ENCODE data around the gene CTIF. TPM values are rescaled to one million over a fixed set of nuclear protein-coding genes. Genes with fewer than 3 reads are reported as not detected.
A peak's percentile ranks its signal among the peaks of the same experiment; 100 is the strongest.
"Not testable (repeated sequence)": the region's sequence is repeated elsewhere in the genome, so short reads cannot be mapped to it uniquely, and the experiment has no call there.

Gene CTIF
- total RNA-seq, 1 donor from 2014 or later, result 81.9 TPM

GRCh38 chr18:48703418-48703817 is 164.6 kb downstream of the CTIF start:
- DNase-seq (ENCODE audit: low spot score) (no peak), ATAC-seq (no peak)
- intact Hi-C loops (cut with DNase I), result no loop called here

GRCh38 chr18:48705043-48705442 is 166.2 kb downstream of the CTIF start:
- ATAC-seq (peak; percentile 42), DNase-seq (ENCODE audit: low spot score) (no peak)
- intact Hi-C loops (cut with DNase I), result no loop called here

GRCh38 chr18:48705531-48705930 is 166.7 kb downstream of the CTIF start:
- intact Hi-C loops (cut with DNase I), result no loop called here
- DNase-seq (ENCODE audit: low spot score) (no peak), ATAC-seq (no peak)

GRCh38 chr18:48706731-48707130 is 167.9 kb downstream of the CTIF start:
- ATAC-seq, result peak; percentile 75
- intact Hi-C loops (cut with DNase I), result no loop called here
- no peak for DNase-seq (ENCODE audit: low spot score)

GRCh38 chr18:48707636-48708296 is 168.9 kb downstream of the CTIF start:
- intact Hi-C loops (cut with DNase I), result no loop called here
- DNase-seq (ENCODE audit: low spot score) (no peak), ATAC-seq (no peak)

GRCh38 chr18:48708807-48709206 is 170.0 kb downstream of the CTIF start:
- no peak for DNase-seq (ENCODE audit: low spot score)
- ATAC-seq, result no peak
- intact Hi-C loops (cut with DNase I), result no loop called here

- DNase-seq (ENCODE audit: low spot score) (no peak), ATAC-seq (no peak)
- intact Hi-C loops (cut with DNase I), result no loop called here
These were observed 170.7 kb downstream of the CTIF start for GRCh38 chr18:48709371-48710062.

- intact Hi-C loops (cut with DNase I), result no loop called here
- ATAC-seq (peak; percentile 51), DNase-seq (ENCODE audit: low spot score) (no peak)
These were observed 173.0 kb downstream of the CTIF start for GRCh38 chr18:48711651-48712486.

GRCh38 chr18:48713309-48713708 is 174.5 kb downstream of the CTIF start:
- ATAC-seq, result peak; percentile 90
- peak; percentile 79 for DNase-seq (ENCODE audit: low spot score)
- intact Hi-C loops (cut with DNase I), result no loop called here

- ATAC-seq (no peak), DNase-seq (ENCODE audit: low spot score) (no peak)
- intact Hi-C loops (cut with DNase I), result no loop called here
These were observed 176.0 kb downstream of the CTIF start for GRCh38 chr18:48714873-48715272.

- intact Hi-C loops (cut with DNase I), result no loop called here
These were observed 177.0 kb downstream of the CTIF start for GRCh38 chr18:48715711-48716361.

GRCh38 chr18:48717227-48717626 is 178.4 kb downstream of the CTIF start:
- intact Hi-C loops (cut with DNase I); ATAC-seq; DNase-seq (ENCODE audit: low spot score): not testable (repeated sequence)

More at GRCh38 chr18:48715711-48716361, 177.0 kb downstream of the CTIF start:
- ATAC-seq, result peak; percentile 18
- no peak for DNase-seq (ENCODE audit: low spot score)

GRCh38 chr18:48718251-48718959 is 179.6 kb downstream of the CTIF start:
- ATAC-seq, result no peak
- DNase-seq (ENCODE audit: low spot score), result no peak
- intact Hi-C loops (cut with DNase I), result no loop called here

GRCh38 chr18:48719388-48719787 is 180.6 kb downstream of the CTIF start:
- no peak for ATAC-seq
- intact Hi-C loops (cut with DNase I), result no loop called here
- no peak for DNase-seq (ENCODE audit: low spot score)

GRCh38 chr18:48719974-48720654 is 181.3 kb downstream of the CTIF start:
- ATAC-seq, result no peak
- intact Hi-C loops (cut with DNase I), result no loop called here
- no peak for DNase-seq (ENCODE audit: low spot score)

- no peak for ATAC-seq
- DNase-seq (ENCODE audit: low spot score), result no peak
- intact Hi-C loops (cut with DNase I), result no loop called here
These were observed 181.8 kb downstream of the CTIF start for GRCh38 chr18:48720655-48721025.

GRCh38 chr18:48721312-48721711 is 182.5 kb downstream of the CTIF start:
- DNase-seq (ENCODE audit: low spot score), result no peak
- no peak for ATAC-seq
- intact Hi-C loops (cut with DNase I), result no loop called here

GRCh38 chr18:48723016-48723415 is 184.2 kb downstream of the CTIF start:
- no peak for DNase-seq (ENCODE audit: low spot score)
- intact Hi-C loops (cut with DNase I), result no loop called here
- no peak for ATAC-seq

All from sciatic nerve (tissue), 2 donors.